Measurements from ENCODE around the gene TLN1. TPM values are rescaled to one million over a fixed set of nuclear protein-coding genes. Genes with fewer than 3 reads are reported as not detected.

TLN1 gene
- total and polyA plus RNA-seq, 10 donors = 79.9 to 881 (median 469) TPM

Small RNA genes within 50 kb of the gene (microRNA-seq; reads per million reads assigned to microRNA genes)
- gene MIR6852 (0.36 to 2.8 (median 1.1) reads per million in 3 donors), gene MIR6853 (0 to 1.4 (median 0.57) reads per million in 3 donors)

Small RNA genes within 50 kb of the gene (small RNA-seq; reads per million reads assigned to genes)
- gene MIR6853 (0 reads per million in 4 donors), gene RMRP (0 reads per million in 4 donors), gene RN7SL22P (0 reads per million in 4 donors)

Other genes starting within 250 kb of the TLN1 start
- gene RUSC2, start 242.1 kb downstream of the TLN1 start, total RNA-seq = 10 to 100 TPM; 11.5 to 41.9 (median 15.0) TPM
- gene RUSC2, start 242.1 kb downstream of the TLN1 start, polyA plus RNA-seq = 10 to 100 TPM in 1 of 3 donors, 1 to 10 TPM in 2; 2.5 to 12.1 (median 5.3) TPM
- gene TESK1, start 126.9 kb downstream of the TLN1 start, total RNA-seq = 10 to 100 TPM; 24.8 to 47.1 (median 31.8) TPM
- gene TESK1, start 126.9 kb downstream of the TLN1 start, polyA plus RNA-seq = 10 to 100 TPM; 15.6 to 34.7 (median 22.7) TPM
- 100 to 1,000 TPM in 5 of 7 donors, 10 to 100 TPM in 2; 74.4 to 160 (median 127) TPM for gene CD72, start 113.8 kb downstream of the TLN1 start, total RNA-seq
- 100 to 1,000 TPM in 2 of 3 donors, 10 to 100 TPM in 1; 97.4 to 159 (median 115) TPM for gene CD72, start 113.8 kb downstream of the TLN1 start, polyA plus RNA-seq
- 10 to 100 TPM; 24.2 to 44.9 (median 27.5) TPM for gene SIT1, start 81.3 kb downstream of the TLN1 start, total RNA-seq
- gene SIT1, start 81.3 kb downstream of the TLN1 start, polyA plus RNA-seq = 10 to 100 TPM; 71.7 to 82.7 (median 82.7) TPM
- over 10,000 TPM in 5 of 7 donors, 1,000 to 10,000 TPM in 2; 5,541 to 28,996 (median 23,209) TPM for gene RMRP, start 74.2 kb downstream of the TLN1 start, total RNA-seq
- 100 to 1,000 TPM in 1 of 3 donors, 10 to 100 TPM in 1, not detected in 1; 42.1 to 285 TPM for gene RMRP, start 74.2 kb downstream of the TLN1 start, polyA plus RNA-seq
- 10 to 100 TPM; 14.4 to 24.2 (median 20.8) TPM for gene CCDC107, start 73.9 kb downstream of the TLN1 start, total RNA-seq
- gene CCDC107, start 73.9 kb downstream of the TLN1 start, polyA plus RNA-seq = 10 to 100 TPM; 35.3 to 46.9 (median 37.0) TPM
- 1 to 10 TPM in 6 of 7 donors, under 1 TPM in 1; 0.95 to 2.8 (median 1.4) TPM for gene ARHGEF39, start 67.0 kb downstream of the TLN1 start, total RNA-seq
- 1 to 10 TPM in 2 of 3 donors, under 1 TPM in 1; 0.89 to 2.9 (median 1.1) TPM for gene ARHGEF39, start 67.0 kb downstream of the TLN1 start, polyA plus RNA-seq
- gene CA9, start 58.3 kb downstream of the TLN1 start, total RNA-seq = not detected
- under 1 TPM in 2 of 3 donors, not detected in 1; 0.26 to 0.30 TPM for gene CA9, start 58.3 kb downstream of the TLN1 start, polyA plus RNA-seq
- 100 to 1,000 TPM in 2 of 7 donors, 10 to 100 TPM in 5; 43.1 to 231 (median 79.2) TPM for gene TPM2, start 42.3 kb downstream of the TLN1 start, total RNA-seq
- 100 to 1,000 TPM; 148 to 237 (median 190) TPM for gene TPM2, start 42.3 kb downstream of the TLN1 start, polyA plus RNA-seq
- 10 to 100 TPM; 21.8 to 35.9 (median 26.0) TPM for gene CREB3, start 471 bp upstream of the TLN1 start, total RNA-seq
- gene CREB3, start 471 bp upstream of the TLN1 start, polyA plus RNA-seq = 10 to 100 TPM; 14.7 to 26.7 (median 20.9) TPM
- 100 to 1,000 TPM in 1 of 7 donors, 10 to 100 TPM in 6; 70.5 to 111 (median 74.3) TPM for gene GBA2, start 17.0 kb upstream of the TLN1 start, total RNA-seq
- gene GBA2, start 17.0 kb upstream of the TLN1 start, polyA plus RNA-seq = 10 to 100 TPM; 22.8 to 40.9 (median 37.9) TPM
- gene RGP1, start 17.1 kb upstream of the TLN1 start, total RNA-seq = 10 to 100 TPM; 19.7 to 29.2 (median 22.0) TPM
- gene RGP1, start 17.1 kb upstream of the TLN1 start, polyA plus RNA-seq = 1 to 10 TPM; 2.2 to 9.5 (median 2.5) TPM
- not detected for gene MSMP, start 22.1 kb upstream of the TLN1 start, total RNA-seq
- gene MSMP, start 22.1 kb upstream of the TLN1 start, polyA plus RNA-seq = 1 to 10 TPM in 1 of 3 donors, under 1 TPM in 2; 0.58 to 1.6 (median 0.63) TPM
- gene NPR2, start 59.4 kb upstream of the TLN1 start, total RNA-seq = 10 to 100 TPM in 2 of 7 donors, 1 to 10 TPM in 5; 6.7 to 17.1 (median 9.2) TPM
- 1 to 10 TPM; 5.8 to 7.8 (median 7.3) TPM for gene NPR2, start 59.4 kb upstream of the TLN1 start, polyA plus RNA-seq
- 1 to 10 TPM; 1.1 to 4.5 (median 2.3) TPM for gene SPAG8, start 80.1 kb upstream of the TLN1 start, total RNA-seq
- 1 to 10 TPM; 1.7 to 2.5 (median 1.7) TPM for gene SPAG8, start 80.1 kb upstream of the TLN1 start, polyA plus RNA-seq
- gene HINT2, start 82.8 kb upstream of the TLN1 start, total RNA-seq = 10 to 100 TPM; 20.1 to 32.4 (median 23.0) TPM
- 10 to 100 TPM; 60.0 to 73.6 (median 69.6) TPM for gene HINT2, start 82.8 kb upstream of the TLN1 start, polyA plus RNA-seq
- gene FAM221B, start 96.5 kb upstream of the TLN1 start, total RNA-seq = not detected
- not detected for gene FAM221B, start 96.5 kb upstream of the TLN1 start, polyA plus RNA-seq
- gene TMEM8B, start 97.0 kb upstream of the TLN1 start, total RNA-seq = 1 to 10 TPM; 2.9 to 9.8 (median 5.9) TPM
- gene TMEM8B, start 97.0 kb upstream of the TLN1 start, polyA plus RNA-seq = 1 to 10 TPM; 3.2 to 8.8 (median 7.2) TPM
- gene OR13J1, start 138.2 kb upstream of the TLN1 start, total RNA-seq = not detected
- gene OR13J1, start 138.2 kb upstream of the TLN1 start, polyA plus RNA-seq = not detected
- gene HRCT1, start 174.0 kb upstream of the TLN1 start, total RNA-seq = 1 to 10 TPM in 2 of 7 donors, under 1 TPM in 1, not detected in 4; 0.65 to 2.5 (median 1.6) TPM
- 1 to 10 TPM in 1 of 3 donors, under 1 TPM in 2; 0.52 to 1.1 (median 0.70) TPM for gene HRCT1, start 174.0 kb upstream of the TLN1 start, polyA plus RNA-seq
- 1 to 10 TPM in 5 of 7 donors, under 1 TPM in 2; 0.68 to 3.8 (median 1.6) TPM for gene SPAAR, start 177.3 kb upstream of the TLN1 start, total RNA-seq
- 1 to 10 TPM in 1 of 3 donors, under 1 TPM in 2; 0.46 to 1.9 (median 0.63) TPM for gene SPAAR, start 177.3 kb upstream of the TLN1 start, polyA plus RNA-seq
- not detected for gene OR2S2, start 226.0 kb upstream of the TLN1 start, total RNA-seq
- gene OR2S2, start 226.0 kb upstream of the TLN1 start, polyA plus RNA-seq = not detected

Data from spleen (tissue), 11 donors.